Brain microvascular endothelial cell (primary cell): ENCODE measurements around the gene CENPP.

Experiments used
- DNase-seq: peaks from one replicate; pipeline ENCODE4 v3.0.0-alpha.2; 2020
- H3K27ac ChIP-seq: fragments of 250-450 bp; sonication (Bioruptor Pico); 2 replicates; pipeline ENCODE4 v1.5.1; 2020; ENCODE audit warnings: mild to moderate bottlenecking, moderate library complexity
- H3K27me3 ChIP-seq: fragments of 250-450 bp; sonication (Bioruptor Pico); replicated peaks from 2 replicates; pipeline ENCODE4 v1.5.1; 2020; ENCODE audit warnings: mild to moderate bottlenecking
- H3K36me3 ChIP-seq: fragments of 250-450 bp; sonication (Bioruptor Pico); replicated peaks from 2 replicates; pipeline ENCODE4 v1.5.1; 2020; ENCODE audit warnings: mild to moderate bottlenecking
- H3K4me3 ChIP-seq: 2 replicates; pipeline ENCODE4 v1.5.1; 2011; ENCODE audit warnings: low read depth, mild to moderate bottlenecking, control low read depth, low read length, moderate library complexity
- in situ Hi-C: cut with HindIII; loops from 2 replicates; pipeline ENCODE4 v1.10.0; 2017; ENCODE audit warnings: low sequenced_read_pairs, low pct_ligation_motif_present
- TF ChIP-seq, protein P1 (sequence below): IDR thresholded peaks from 2 replicates; pipeline ENCODE4 v1.5.1; 2011; ENCODE audit warnings: low read depth, mild to moderate bottlenecking, moderate library complexity, low read length, control low read depth, inconsistent platforms; ENCODE audit errors: missing control alignments

CENPP gene

DNA sequence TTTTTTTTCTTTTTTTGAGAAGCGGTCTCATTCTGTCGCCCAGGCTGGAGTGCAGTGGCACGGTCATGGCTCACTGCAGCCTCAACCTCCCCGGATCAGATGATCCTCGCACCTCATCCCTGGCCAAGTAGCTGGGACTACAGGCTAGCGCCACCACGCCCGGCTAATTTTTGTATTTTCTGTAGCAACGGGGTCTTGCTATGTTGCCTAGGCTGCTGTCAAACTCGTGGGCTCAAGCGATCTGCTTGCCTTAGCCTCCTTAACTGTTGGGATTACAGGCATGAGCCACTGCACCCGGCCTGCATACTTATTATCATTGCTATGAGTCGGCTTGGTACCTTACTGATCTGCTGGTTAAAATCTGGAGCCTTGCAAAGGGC is 31.5 kb upstream of the CENPP start:
- peak; percentile 15 for DNase-seq
- in situ Hi-C loops = no loop called here
- peak overlapping the region; percentile 85 for H3K27ac ChIP-seq
- H3K36me3 ChIP-seq = peaks cover 16% of the 10 kb centered on the region
- no peaks in the 10 kb centered on the region for H3K27me3 ChIP-seq
- TF ChIP-seq, protein P1, sequence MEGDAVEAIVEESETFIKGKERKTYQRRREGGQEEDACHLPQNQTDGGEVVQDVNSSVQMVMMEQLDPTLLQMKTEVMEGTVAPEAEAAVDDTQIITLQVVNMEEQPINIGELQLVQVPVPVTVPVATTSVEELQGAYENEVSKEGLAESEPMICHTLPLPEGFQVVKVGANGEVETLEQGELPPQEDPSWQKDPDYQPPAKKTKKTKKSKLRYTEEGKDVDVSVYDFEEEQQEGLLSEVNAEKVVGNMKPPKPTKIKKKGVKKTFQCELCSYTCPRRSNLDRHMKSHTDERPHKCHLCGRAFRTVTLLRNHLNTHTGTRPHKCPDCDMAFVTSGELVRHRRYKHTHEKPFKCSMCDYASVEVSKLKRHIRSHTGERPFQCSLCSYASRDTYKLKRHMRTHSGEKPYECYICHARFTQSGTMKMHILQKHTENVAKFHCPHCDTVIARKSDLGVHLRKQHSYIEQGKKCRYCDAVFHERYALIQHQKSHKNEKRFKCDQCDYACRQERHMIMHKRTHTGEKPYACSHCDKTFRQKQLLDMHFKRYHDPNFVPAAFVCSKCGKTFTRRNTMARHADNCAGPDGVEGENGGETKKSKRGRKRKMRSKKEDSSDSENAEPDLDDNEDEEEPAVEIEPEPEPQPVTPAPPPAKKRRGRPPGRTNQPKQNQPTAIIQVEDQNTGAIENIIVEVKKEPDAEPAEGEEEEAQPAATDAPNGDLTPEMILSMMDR = no peak
- H3K4me3 ChIP-seq = peak overlapping the region; percentile 93

DNA sequence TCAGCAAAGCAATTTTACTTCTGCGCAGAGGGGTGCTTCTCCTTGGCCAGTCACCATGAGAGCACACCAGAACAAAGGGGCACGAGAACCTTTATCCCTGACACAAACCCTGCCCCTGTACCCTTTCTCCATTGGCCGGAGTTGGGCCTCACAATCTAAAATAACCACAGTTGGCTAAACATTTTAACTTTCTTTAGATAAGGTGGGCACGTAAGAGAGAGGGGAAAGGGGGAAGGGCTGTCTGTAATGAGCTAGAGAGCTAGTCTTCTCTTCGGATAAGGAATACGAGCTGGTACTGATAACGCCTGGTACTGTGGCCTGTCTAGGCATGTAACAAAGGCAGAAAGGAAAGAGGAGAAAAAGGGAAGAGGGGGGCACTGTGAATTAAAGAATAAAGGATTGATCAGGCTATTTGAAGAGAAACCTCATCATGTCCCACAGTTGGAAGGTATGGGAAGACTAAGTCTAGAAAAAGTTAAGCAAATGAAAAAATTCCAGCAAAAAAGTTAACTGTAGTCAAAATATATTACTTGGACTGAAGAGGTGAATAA is 30.4 kb upstream of the CENPP start:
- peaks cover 23% of the 10 kb centered on the region for H3K36me3 ChIP-seq
- in situ Hi-C loops = no loop called here

GRCh38 chr9:92295827-92296258 is 29.9 kb upstream of the CENPP start:
- Histone ChIP-seq H3K27ac (no peak overlapping the region), H3K27me3 (no peaks in the 10 kb centered on the region), H3K36me3 (peaks cover 27% of the 10 kb centered on the region), H3K4me3 (no peak overlapping the region)
- TF ChIP-seq, protein P1 = no peak
- in situ Hi-C loops = no loop called here
- DNase-seq = no peak

More for the DNA sequence above, 30.4 kb upstream of the CENPP start:
- DNase-seq = no peak
- TF ChIP-seq, protein P1 = no peak
- Histone ChIP-seq H3K4me3 (no peak overlapping the region), H3K27ac (no peak overlapping the region), H3K27me3 (no peaks in the 10 kb centered on the region)

DNA sequence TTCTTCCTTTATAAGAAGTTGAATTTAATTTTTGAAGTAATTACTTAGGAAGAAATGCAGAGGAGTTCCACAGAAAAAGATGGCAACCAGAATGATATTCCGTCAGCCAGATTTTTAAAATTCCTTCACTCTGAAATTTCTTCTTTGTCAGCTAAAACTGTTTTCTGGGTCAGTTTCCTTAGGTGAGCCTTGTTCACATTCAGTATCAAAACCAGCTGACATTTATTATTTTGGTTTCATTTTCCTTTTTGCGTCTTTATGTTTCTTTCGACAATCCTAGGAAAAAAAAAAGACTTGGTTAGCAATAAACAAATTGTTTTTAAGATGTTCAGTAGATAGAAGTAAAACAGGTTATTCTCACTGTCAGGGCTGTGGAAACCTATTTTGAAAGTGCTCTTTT is 28.1 kb upstream of the CENPP start:
- TF ChIP-seq, protein P1 = no peak
- peaks cover 42% of the 10 kb centered on the region for H3K36me3 ChIP-seq
- no peak overlapping the region for H3K27ac ChIP-seq
- in situ Hi-C loops = no loop called here
- DNase-seq = no peak
- H3K27me3 ChIP-seq = no peaks in the 10 kb centered on the region
- no peak overlapping the region for H3K4me3 ChIP-seq

- TF ChIP-seq, protein P1 = no peak
- in situ Hi-C loops = no loop called here
- no peak overlapping the region for H3K4me3 ChIP-seq
- no peaks in the 10 kb centered on the region for H3K27me3 ChIP-seq
- no peak for DNase-seq
- H3K36me3 ChIP-seq = peaks cover 47% of the 10 kb centered on the region
- H3K27ac ChIP-seq = no peak overlapping the region
Observed at GRCh38 chr9:92298036-92298435, 27.7 kb upstream of the CENPP start.

DNA sequence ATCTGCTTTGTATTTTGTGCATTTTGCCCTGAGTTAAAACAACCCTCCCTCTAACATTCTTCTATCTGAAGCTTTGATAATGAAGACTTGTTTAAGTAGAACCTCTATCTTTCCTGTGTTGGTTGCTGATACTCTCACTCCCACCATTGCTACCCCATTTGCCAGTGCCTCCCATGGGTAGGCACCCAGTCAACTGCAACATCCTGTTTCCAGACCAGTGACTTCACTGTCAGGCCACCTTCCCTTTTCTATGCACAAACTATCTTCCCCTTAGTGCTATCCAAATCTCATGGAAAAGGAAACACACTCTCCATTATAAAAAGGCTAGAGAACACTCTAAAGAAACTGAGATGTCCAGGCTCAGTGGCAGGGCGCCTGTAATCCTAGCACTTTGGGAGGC is 26.6 kb upstream of the CENPP start:
- TF ChIP-seq, protein P1 = no peak
- in situ Hi-C loops = no loop called here
- no peak overlapping the region for H3K27ac ChIP-seq

More for the DNA sequence above, 26.6 kb upstream of the CENPP start:
- no peak overlapping the region for H3K4me3 ChIP-seq
- no peak for DNase-seq
- H3K27me3 ChIP-seq = no peaks in the 10 kb centered on the region
- H3K36me3 ChIP-seq = peaks cover 51% of the 10 kb centered on the region
